Measurements from ENCODE around the gene IGSF8. TPM values are rescaled to one million over a fixed set of nuclear protein-coding genes. Genes with fewer than 3 reads are reported as not detected.

IGSF8 gene
- total RNA-seq, 1 experiment from 2014 or later = 35.6 TPM

DNA sequence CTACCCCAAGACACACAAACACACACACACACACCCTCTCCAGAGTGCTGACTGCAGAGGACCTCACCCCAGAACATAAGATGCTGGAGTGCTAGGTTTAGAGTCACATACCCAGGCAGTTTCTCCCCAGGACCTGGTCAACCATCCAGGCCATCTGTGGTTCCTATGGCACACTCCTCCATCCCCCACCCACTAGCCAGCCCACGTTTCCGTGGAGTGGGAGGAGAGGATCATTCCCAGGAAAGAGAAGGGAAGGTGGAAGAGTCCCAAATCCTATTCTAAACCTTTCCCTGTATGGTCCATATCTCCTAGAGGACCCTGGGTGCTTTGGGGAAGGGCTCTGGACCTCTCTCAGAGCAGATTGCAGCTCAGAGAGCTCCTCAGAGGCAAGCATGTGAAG, 15.9 kb downstream of the IGSF8 start:
- Histone ChIP-seq H3K9ac (ENCODE audit: low read length) (no peak overlapping the region), H3K4me3 (replicated peaks in 1 of 2; ENCODE audit: low read depth in 1 of 2, low read length in 2 of 2) (no peak overlapping the region), H2AFZ (ENCODE audit: low read depth, low read length, poor library complexity, severe bottlenecking) (no peak overlapping the region), H3K27me3 (ENCODE audit: insufficient read depth, low read length) (peaks cover 26% of the 10 kb centered on the region), H3K36me3 (ENCODE audit: control insufficient read depth in 1 of 2, insufficient read depth in 2 of 2, low read length in 2 of 2) (no peaks in the 10 kb centered on the region), H4K20me1 (ENCODE audit: insufficient read depth) (no peaks in the 10 kb centered on the region), H3K27ac (ENCODE audit: low read depth, low read length) (no peak overlapping the region), H3K9me2 (ENCODE audit: insufficient read depth) (no peaks in the 10 kb centered on the region), H3K4me2 (ENCODE audit: low read length) (no peak overlapping the region), H3K9me3 (ENCODE audit: control insufficient read depth in 1 of 2, insufficient read depth in 1 of 2, low read depth in 1 of 2, low read length in 2 of 2) (no peaks in the 10 kb centered on the region), H3K79me2 (ENCODE audit: insufficient read depth, low read length) (no peaks in the 10 kb centered on the region), H3K4me1 (ENCODE audit: control insufficient read depth in 1 of 2, insufficient read depth in 2 of 2, low read length in 2 of 2) (no peaks in the 10 kb centered on the region; a peak in 2 of 4 replicates)
- ChIA-PET CTCF (interaction anchor here (1.1 kb wide), 1 partner anchor 36 kb away, joined by 3 read pairs; no protein-coding TSS in a partner anchor), RAD21 (ENCODE audit: low non-redundant PET in 1 of 2, low total read pairs in 2 of 2, uncharacterized antibody in 2 of 2, unreplicated experiment in 2 of 2) (no interaction called here), POLR2A (no interaction called here)
- BruUV-seq (replicated peaks) = no TSS peak
- TF ChIP-seq MAX (IDR thresholded peaks at IDR 0.05) = no peak
- no peak for TF ChIP-seq EZH2phosphoT487 (IDR thresholded peaks at IDR 0.05; ENCODE audit: borderline replicate concordance)
- no peak for TF ChIP-seq CEBPB (IDR thresholded peaks at IDR 0.05; ENCODE audit: low read depth)
- no peak for TF ChIP-seq ELF1 (IDR thresholded peaks at IDR 0.05; ENCODE audit: borderline replicate concordance, low read depth)
- no peak for TF ChIP-seq CTCF (IDR thresholded peaks at IDR 0.05 in 2 of 3, conservative IDR thresholded peaks at IDR 0.05 in 1 of 3; ENCODE audit: borderline replicate concordance in 1 of 3, insufficient read depth in 1 of 3, low read depth in 2 of 3, low read length in 2 of 3)
- TF ChIP-seq POLR2A (IDR thresholded peaks at IDR 0.05; ENCODE audit: borderline replicate concordance, extremely low read depth, insufficient read depth, insufficient read length) = no peak
- no peak for TF ChIP-seq EZH2 (IDR thresholded peaks at IDR 0.05)
- no peak for TF ChIP-seq SP1 (IDR thresholded peaks at IDR 0.05; ENCODE audit: low read depth)
- no peak for TF ChIP-seq FOSL1 (IDR thresholded peaks at IDR 0.05; ENCODE audit: low read depth)
- no peak for TF ChIP-seq POLR2AphosphoS5 (IDR thresholded peaks at IDR 0.05; ENCODE audit: low read depth, low read length)
- ATAC-seq = no peak
- intact Hi-C loops (cut with micrococcal nuclease) = no loop called here
- DNase-seq (ENCODE audit: low read depth, low spot score) = no peak
